Bronchial epithelial cell (primary cell): ENCODE results near the gene GRK4. TPM values are rescaled to one million over a fixed set of nuclear protein-coding genes. Genes with fewer than 3 reads are reported as not detected.

Experiments used
- DNase-seq: peaks from one replicate; pipeline ENCODE4 v3.0.0-alpha.2; 2010; ENCODE audit warnings: low read depth
- FAIRE-seq: peaks from 2 replicates; lab custom pipeline; 2011; peaks lifted over from hg19 to GRCh38; lab: Jason Lieb, UNC
- H3K27me3 ChIP-seq: 2 replicates; pipeline ENCODE4 v1.5.1; 2011; ENCODE audit warnings: low read length; ENCODE audit not compliant: control insufficient read depth, insufficient read depth
- H3K36me3 ChIP-seq: 2 replicates; pipeline ENCODE4 v1.5.1; 2011; ENCODE audit warnings: low read length; ENCODE audit not compliant: control insufficient read depth, insufficient read depth
- H3K4me3 ChIP-seq: 2 replicates; pipeline ENCODE4 v1.5.1; 2011; ENCODE audit warnings: mild to moderate bottlenecking, low read depth, low read length, control low read depth
- CTCF ChIP-seq: IDR thresholded peaks from 2 replicates; pipeline ENCODE4 v1.5.1; 2011; ENCODE audit warnings: mild to moderate bottlenecking, moderate library complexity, low read length, control low read depth, inconsistent platforms; ENCODE audit not compliant: insufficient read depth, severe bottlenecking
- total RNA-seq: library from RNA; depleted of rRNA; stranded (reverse); fragments of >200 nt; gene quantifications from 2 replicates; pipeline ENCODE4 v1.2.1, GENCODE V29; 2014

GRK4 gene
- total RNA-seq, 1 donor from 2014 or later: 3.7 TPM

- no peak for TF ChIP-seq CTCF
- Histone ChIP-seq H3K36me3 (no peaks in the 10 kb centered on the region), H3K4me3 (no peak overlapping the region), H3K27me3 (no peaks in the 10 kb centered on the region)
- DNase-seq (no peak), FAIRE-seq (no peak)
These were observed 55.9 kb downstream of the GRK4 start for GRCh38 chr4:3019145-3019846.

GRCh38 chr4:3021127-3021526 is 57.8 kb downstream of the GRK4 start:
- Histone ChIP-seq H3K36me3 (no peaks in the 10 kb centered on the region), H3K4me3 (no peak overlapping the region), H3K27me3 (no peaks in the 10 kb centered on the region)
- no peak for TF ChIP-seq CTCF
- FAIRE-seq (no peak), DNase-seq (no peak)

- H3K36me3 ChIP-seq: no peaks in the 10 kb centered on the region
- DNase-seq: no peak
- H3K4me3 ChIP-seq: no peak overlapping the region
- H3K27me3 ChIP-seq: no peaks in the 10 kb centered on the region
- no peak for FAIRE-seq
- TF ChIP-seq CTCF: no peak
These were observed 58.3 kb downstream of the GRK4 start for GRCh38 chr4:3021627-3022026.

DNA sequence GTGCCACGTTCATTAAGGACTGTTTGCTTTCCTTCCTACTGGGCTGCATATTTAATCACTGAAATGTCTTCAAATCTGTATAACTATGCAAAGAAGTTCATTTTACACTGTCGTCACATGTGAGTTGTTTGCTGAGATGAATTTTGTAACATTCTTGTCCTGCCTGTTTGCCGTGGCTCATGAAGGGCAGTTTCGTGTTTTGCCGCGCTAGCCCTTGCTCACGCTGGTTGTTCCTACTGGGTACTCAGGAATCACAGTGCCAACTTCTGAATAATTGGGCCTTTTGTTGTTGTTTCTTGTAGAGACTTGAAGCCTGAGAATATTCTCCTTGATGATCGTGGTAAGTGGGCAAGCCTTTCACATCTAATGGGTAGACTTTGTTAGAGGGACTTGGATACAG is 58.7 kb downstream of the GRK4 start:
- FAIRE-seq (no peak), DNase-seq (no peak)
- H3K36me3 ChIP-seq: no peaks in the 10 kb centered on the region
- no peak for TF ChIP-seq CTCF
- no peaks in the 10 kb centered on the region for H3K27me3 ChIP-seq
- H3K4me3 ChIP-seq: no peak overlapping the region

DNA sequence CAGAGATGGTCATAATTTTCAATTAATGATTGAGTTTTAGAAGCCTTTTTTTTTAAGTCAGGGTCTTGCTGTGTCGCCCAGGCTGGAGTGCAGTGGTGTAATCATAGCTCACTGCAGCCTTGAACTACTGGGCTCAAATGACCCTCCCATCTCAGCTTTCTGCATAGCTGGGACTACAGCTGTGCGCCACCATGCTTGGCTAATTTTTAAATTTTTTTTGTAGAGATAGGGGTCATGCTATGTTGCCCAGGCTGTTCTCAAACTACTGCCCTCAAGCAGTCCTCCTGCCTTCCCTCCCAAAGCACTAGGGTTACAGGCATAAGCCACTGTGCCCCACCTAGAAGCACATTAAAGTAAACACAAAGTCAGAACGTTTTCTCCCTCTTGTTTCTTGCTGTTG is 59.3 kb downstream of the GRK4 start:
- Histone ChIP-seq H3K4me3 (no peak overlapping the region), H3K36me3 (no peaks in the 10 kb centered on the region), H3K27me3 (no peaks in the 10 kb centered on the region)
- DNase-seq (no peak), FAIRE-seq (no peak)
- no peak for TF ChIP-seq CTCF

- Histone ChIP-seq H3K36me3 (no peaks in the 10 kb centered on the region), H3K4me3 (no peak overlapping the region), H3K27me3 (peaks cover 4% of the 10 kb centered on the region)
- TF ChIP-seq CTCF: no peak
- DNase-seq: no peak
- no peak for FAIRE-seq
These were observed 62.5 kb downstream of the GRK4 start for GRCh38 chr4:3025881-3026280.
